Lung microvascular endothelial cell (primary cell): ENCODE data around the gene CDH3. TPM values are rescaled to one million over a fixed set of nuclear protein-coding genes. Genes with fewer than 3 reads are reported as not detected.

Experiments
- DNase-seq, 2 donors: peaks; one replicate each; pipeline versions ENCODE4 v3.0.0 to v3.0.0-alpha.2; 2010; ENCODE audit warnings: low read depth in 2 of 2
- total RNA-seq: library from RNA; depleted of rRNA; stranded (reverse); fragments of >200 nt; gene quantifications from 2 replicates; pipeline ENCODE4 v1.2.1, GENCODE V29; 2014

CDH3 gene
- total RNA-seq, result not detected in 2 replicates

GRCh38 chr16:68644715-68645493, at the start of gene CDH3:
CDH3 (plus strand) TSS chr16:68645310; CDS start chr16:68645380, 70 bp downstream.
- no peak for DNase-seq

GRCh38 chr16:68596266-68596665, 48.8 kb upstream of the CDH3 start:
- DNase-seq, result no peak

DNA sequence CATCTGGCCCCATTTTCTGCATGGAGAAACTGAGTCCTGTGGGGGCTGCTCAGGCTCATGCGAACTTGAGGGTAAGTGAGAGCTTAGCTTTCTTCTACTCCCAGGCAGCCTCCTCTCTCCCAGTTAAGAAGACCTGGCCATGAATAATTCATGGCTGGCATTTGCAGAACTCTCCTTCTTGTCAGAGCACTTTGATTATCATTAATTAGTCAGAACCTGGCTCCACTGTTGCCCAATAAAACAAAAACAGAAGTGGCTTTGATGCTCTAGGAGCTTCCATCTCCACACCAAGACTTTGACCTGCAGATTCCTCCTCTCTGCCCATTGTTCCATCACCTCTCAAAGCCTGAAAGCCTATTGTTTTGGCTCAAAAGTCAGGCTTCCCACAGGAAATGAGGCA, 45.5 kb upstream of the CDH3 start:
- DNase-seq, result no peak

DNA sequence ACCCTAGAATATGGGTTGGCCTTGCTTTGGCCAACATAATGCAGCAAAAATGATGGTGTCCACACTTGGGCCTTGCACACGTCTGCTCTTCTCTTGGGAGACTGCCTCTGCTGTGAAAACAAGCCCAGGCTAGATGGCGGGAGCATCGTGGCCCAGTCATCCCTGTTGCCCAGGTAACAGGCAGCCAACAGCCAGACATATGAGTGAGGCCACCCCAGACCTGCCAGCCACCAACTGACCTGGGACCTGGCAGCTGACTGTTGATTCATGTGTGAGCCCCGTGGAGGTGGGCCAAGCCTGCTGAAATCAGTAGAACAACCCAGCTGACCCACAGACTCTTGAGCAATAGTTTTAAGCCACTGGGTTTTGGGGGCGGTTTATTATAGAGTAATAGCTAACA, 39.4 kb upstream of the CDH3 start:
- no peak for DNase-seq

DNA sequence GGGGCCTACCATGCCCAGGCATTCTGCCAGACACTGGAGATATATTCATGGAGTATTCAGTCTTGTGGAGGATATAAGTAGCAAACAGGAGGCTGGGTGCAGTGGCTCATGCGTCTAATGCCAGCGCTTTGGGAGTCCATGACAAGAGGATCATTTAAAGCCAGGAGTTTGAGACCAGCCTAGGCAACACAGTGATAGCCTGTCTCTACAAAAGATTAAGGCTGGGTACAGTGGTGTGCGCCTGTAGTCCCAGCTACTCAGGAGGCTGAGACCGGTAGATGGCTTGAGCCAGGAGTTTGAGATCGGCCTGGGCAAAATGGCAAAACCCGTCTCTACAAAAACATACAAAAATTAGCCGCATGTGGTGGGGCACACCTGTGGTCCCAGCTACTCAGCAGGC, 37.7 kb upstream of the CDH3 start:
- no peak for DNase-seq

GRCh38 chr16:68608330-68608729, 36.8 kb upstream of the CDH3 start:
- DNase-seq, result no peak

DNA sequence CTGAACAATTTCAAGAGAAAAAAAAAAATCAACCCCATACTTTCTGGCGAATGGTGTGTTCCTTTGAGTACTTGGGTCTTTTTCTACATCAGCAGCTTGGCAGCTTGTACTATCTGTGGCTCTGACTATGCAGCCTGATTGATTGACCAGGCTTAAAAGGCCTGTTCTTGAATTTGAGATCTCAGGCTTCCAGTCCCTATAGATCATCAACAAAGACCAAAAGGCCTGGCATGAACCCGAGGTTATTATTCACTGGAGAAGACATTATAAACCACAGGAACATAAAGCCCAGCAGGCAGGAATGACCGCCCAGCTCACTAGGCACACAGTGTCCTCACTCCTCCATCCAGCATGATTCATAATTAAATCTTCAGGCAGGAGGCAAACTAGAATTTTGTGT, 32.1 kb upstream of the CDH3 start:
- DNase-seq, result no peak

- DNase-seq, result no peak
Measured at GRCh38 chr16:68617734-68618133, 27.4 kb upstream of the CDH3 start.

DNA sequence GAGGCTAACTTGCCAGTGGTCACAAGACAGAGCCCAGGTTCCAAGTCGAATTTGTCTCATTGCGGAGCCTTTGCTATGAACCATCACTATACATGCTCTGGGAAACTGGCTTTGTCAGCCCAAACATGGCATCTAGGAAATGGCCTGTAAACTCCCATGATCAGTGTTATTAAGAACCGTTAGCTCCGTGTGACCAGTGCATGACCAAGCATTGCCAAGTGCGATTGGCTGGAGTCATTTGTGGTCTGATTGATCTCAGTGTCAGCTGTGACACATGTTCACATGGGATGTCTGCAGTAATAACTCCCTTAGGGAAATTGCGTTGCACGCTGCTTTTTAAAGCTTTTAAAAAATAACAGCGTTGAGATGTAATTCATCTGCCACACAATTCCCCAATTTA, 18.6 kb upstream of the CDH3 start:
- no peak for DNase-seq

DNA sequence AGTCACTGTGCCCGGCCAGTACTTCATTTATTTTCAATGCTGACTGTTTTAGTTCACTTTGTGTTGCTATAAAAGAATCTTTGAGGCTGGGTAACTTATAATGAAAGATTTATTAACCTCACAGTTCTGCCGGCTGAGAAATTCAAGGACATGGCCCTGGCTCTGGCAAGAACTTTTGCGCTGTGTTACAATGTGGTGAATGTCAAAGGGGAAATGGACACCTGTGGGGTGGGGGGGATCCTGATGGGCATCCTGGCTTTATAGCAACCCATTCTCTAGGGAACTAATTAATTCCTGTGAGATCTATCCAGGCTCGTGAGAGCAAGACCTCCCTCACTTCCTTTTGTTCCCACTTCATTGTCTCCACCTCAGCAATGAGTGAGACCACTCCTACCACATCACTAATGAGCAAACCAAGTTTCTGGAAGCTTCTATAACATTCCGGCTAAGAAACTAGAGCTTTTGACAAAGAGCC, 17.1 kb upstream of the CDH3 start:
- DNase-seq, result no peak

DNA sequence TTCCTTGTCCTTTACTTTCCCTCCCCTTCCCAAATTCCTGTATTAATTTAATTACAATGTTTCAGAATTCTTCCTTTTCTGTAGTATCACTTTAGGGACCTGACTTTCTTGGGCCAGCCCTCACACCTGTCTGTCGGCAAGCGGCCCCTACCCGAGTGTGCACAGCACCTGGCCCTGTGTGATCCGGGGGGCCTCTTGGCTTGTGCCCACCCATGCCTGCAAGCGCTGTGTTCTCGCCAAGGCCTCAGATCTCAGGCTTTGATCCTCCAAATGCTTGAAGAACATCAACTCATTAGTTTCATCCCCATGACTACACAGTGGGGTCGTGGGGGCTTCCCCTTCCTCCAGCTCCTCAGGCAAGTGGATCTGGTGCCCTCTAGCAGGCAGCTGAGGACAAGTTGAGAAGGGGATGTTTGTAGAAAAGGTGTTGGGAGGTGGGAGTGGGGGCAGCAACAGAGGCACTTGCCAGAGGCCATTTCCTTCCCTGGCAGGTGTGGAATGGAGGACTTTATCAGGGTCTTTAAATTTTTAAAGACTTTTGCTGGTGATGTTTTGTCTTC, 15.7 kb upstream of the CDH3 start:
- DNase-seq, result no peak

DNA sequence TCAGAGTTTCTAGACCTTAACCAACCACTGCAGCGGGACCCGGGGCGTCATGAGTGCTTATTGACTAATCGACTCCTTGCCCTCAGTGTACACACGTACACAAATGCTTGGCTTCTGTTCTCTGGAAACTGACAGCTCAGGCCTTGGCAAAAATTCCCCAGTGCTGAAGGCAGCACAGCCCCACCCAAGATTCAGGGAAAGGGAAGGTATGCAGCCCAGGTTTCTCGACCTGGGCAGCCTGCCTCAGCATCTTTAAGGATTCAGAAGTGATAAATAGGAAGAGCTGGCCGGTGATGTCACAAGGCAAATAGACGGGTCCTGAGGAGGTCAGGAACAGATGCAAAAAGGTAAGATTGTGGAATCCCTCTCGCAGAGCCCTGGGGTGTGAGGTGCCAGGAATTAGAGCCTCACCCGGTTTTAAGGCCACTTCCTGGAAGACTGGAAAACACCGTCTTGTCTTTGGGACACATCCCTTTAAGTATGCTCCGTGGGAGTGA, 9.0 kb upstream of the CDH3 start:
- DNase-seq, result no peak

GRCh38 chr16:68636818-68637217, 8.3 kb upstream of the CDH3 start:
- DNase-seq, result peak in 1 of 2 donors; percentile 47

- peak in 1 of 2 donors; percentile 34 for DNase-seq
Measured at GRCh38 chr16:68640972-68641371, 4.1 kb upstream of the CDH3 start.

- DNase-seq, result no peak
Measured at GRCh38 chr16:68642047-68642435, 3.1 kb upstream of the CDH3 start.

DNA sequence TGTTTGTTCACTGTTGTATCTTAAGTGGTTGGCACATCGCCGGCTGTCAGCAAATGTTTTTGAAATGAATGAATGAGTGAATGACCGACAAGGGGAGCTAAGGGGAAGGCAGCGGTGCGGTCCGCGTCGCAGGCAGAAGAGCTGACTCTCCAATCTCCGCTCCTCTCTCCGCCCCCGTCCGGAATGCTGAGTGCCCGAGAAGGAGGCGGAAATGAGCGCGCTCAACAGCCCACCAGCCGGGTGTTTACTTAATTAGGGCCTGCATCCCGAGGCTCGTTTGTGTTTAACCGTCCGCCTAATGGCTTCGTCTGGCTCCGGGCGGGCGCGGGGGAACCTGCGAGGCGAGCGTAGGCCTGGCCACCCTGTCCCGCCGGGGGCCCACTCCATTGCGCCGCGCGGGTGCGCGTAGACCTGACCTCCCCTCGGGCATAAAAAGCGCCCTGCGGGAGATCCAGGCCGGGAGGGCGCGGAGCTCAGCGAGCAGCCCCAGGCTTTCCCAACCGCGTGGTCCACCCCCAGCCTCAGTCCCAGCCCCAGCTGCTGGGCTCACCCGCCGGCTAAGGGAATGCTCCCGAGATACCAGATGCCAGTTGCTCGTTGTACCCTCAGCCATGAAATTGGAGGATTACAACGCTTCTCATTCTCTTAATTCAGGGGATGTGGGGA, 2.5 kb upstream of the CDH3 start:
- DNase-seq, result peak in 1 of 2 donors; percentile 23

DNA sequence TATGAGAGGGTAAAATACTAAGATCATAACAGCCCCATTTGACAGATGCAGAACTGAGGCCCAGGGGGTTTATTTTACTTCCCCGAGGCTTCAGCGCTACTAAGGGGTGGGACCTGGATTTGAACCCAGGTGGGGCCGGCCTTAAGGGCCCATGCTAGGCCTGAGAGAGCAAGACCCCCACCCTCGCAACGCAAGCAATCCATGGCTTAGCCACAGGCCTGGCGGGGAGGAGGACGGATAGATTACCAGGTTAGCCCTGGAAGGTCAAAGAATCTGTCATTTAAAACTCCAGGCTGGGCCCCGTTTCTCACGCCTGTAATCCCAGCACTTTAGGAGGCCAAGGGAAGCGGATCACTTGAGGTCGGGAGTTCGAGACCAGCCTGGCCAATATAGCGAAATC, 1.9 kb upstream of the CDH3 start:
- DNase-seq, result no peak

- DNase-seq, result no peak
Measured at GRCh38 chr16:68643847-68644246, 1.3 kb upstream of the CDH3 start.

- DNase-seq, result no peak
Measured at GRCh38 chr16:68644296-68644695, 814 bp upstream of the CDH3 start.

- no peak for DNase-seq
Measured at GRCh38 chr16:68645494-68646388, 631 bp downstream of the CDH3 start.

DNA sequence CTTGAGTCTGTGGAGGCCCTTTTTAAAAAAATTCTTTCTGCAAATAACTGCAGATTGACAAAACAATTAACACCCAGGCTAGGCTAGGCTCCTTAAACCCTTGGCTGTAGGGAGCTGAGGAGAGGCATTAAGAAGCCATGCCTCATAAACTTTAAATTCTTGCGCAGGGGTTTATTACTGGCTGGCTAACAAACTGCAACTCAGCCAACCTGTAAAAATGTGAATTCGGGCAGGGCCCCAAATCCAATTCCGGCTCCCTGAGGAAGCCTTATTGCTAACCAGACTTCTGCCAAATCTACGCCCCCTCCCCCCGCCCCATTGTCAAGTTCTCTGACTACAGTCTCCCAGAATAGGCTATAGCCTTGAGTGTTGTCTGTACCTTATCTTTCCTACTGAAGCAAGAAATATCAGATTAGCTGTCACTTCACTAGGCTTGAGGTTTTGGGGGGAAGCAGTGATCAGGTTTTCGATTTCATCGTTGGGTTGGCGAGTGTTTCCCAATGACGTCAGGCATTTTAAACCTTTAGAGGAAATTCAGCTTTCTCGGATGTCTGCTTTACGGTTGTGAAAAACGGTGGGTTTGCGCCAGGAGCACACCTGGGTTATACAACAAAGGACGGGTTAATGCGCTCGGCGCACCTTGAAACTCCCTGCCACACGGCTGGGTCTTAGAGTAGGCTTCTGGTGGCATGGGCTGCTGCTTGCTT, 2.0 kb downstream of the CDH3 start:
- no peak for DNase-seq
